ENCODE measurements around the gene UGGT2. TPM values are rescaled to one million over a fixed set of nuclear protein-coding genes. Genes with fewer than 3 reads are reported as not detected.

Gene UGGT2
- total and polyA plus RNA-seq, 2 of the 13 experiments (the other 11 are each of a cell fraction or from before 2014, with no cell fraction given), result 13.2 to 27.1 TPM

DNA sequence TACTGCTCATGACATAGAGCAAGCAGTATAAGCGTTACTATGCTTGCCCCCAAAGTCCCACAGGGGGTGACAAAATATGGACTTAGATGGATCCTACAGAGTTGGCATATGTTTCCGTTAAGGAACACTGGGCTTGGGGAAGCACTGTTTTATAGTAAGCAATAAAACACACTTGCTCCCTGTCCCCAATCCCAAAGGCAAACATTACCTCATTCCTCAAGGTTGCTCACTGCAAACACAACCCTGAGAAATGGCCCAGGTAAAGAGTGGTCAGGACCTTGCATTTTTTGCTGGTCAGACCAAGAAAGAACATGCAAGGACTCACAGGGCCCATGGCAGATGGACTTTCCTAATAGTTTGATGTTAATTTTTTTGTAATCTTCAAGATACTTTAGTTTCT, 32.3 kb downstream of the UGGT2 start (continued):
- TF ChIP-seq ZFYVE20 (CRISPR knock-in tag; IDR thresholded peaks at IDR 0.05; ENCODE audit: borderline replicate concordance, low read depth) (no peak), NFKBIZ (CRISPR knock-in tag; IDR thresholded peaks at IDR 0.05) (no peak), SP2 (CRISPR knock-in tag; IDR thresholded peaks at IDR 0.05) (no peak), SRSF4 (IDR thresholded peaks at IDR 0.05; ENCODE audit: low read depth, low read length, poor library complexity, severe bottlenecking) (no peak), SAP130 (CRISPR knock-in tag; IDR thresholded peaks at IDR 0.05; ENCODE audit: low read depth) (no peak), ZBTB38 (CRISPR knock-in tag; IDR thresholded peaks at IDR 0.05) (no peak), IRF2 (CRISPR knock-in tag; IDR thresholded peaks at IDR 0.05) (no peak), ZNF3 (CRISPR knock-in tag; IDR thresholded peaks at IDR 0.05) (no peak), NFE2L2 (IDR thresholded peaks at IDR 0.05; ENCODE audit: low read length) (no peak), SOX13 (IDR thresholded peaks at IDR 0.05) (no peak), SOX13 (CRISPR knock-in tag; conservative IDR thresholded peaks at IDR 0.05 in 1 of 2, IDR thresholded peaks at IDR 0.05 in 1 of 2) (0 out of 4 replicates have a peak, but pooled peaks of 1 of the 2 experiments have one; percentile 21), ZNF343 (CRISPR knock-in tag; IDR thresholded peaks at IDR 0.05) (no peak), NR1H2 (CRISPR knock-in tag; IDR thresholded peaks at IDR 0.05; ENCODE audit: borderline replicate concordance, low read depth) (no peak)
- TF ChIP-seq, protein P1, sequence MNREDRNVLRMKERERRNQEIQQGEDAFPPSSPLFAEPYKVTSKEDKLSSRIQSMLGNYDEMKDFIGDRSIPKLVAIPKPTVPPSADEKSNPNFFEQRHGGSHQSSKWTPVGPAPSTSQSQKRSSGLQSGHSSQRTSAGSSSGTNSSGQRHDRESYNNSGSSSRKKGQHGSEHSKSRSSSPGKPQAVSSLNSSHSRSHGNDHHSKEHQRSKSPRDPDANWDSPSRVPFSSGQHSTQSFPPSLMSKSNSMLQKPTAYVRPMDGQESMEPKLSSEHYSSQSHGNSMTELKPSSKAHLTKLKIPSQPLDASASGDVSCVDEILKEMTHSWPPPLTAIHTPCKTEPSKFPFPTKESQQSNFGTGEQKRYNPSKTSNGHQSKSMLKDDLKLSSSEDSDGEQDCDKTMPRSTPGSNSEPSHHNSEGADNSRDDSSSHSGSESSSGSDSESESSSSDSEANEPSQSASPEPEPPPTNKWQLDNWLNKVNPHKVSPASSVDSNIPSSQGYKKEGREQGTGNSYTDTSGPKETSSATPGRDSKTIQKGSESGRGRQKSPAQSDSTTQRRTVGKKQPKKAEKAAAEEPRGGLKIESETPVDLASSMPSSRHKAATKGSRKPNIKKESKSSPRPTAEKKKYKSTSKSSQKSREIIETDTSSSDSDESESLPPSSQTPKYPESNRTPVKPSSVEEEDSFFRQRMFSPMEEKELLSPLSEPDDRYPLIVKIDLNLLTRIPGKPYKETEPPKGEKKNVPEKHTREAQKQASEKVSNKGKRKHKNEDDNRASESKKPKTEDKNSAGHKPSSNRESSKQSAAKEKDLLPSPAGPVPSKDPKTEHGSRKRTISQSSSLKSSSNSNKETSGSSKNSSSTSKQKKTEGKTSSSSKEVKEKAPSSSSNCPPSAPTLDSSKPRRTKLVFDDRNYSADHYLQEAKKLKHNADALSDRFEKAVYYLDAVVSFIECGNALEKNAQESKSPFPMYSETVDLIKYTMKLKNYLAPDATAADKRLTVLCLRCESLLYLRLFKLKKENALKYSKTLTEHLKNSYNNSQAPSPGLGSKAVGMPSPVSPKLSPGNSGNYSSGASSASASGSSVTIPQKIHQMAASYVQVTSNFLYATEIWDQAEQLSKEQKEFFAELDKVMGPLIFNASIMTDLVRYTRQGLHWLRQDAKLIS (CRISPR knock-in tag; IDR thresholded peaks at IDR 0.05), result no peak
- TF ChIP-seq, protein P2, sequence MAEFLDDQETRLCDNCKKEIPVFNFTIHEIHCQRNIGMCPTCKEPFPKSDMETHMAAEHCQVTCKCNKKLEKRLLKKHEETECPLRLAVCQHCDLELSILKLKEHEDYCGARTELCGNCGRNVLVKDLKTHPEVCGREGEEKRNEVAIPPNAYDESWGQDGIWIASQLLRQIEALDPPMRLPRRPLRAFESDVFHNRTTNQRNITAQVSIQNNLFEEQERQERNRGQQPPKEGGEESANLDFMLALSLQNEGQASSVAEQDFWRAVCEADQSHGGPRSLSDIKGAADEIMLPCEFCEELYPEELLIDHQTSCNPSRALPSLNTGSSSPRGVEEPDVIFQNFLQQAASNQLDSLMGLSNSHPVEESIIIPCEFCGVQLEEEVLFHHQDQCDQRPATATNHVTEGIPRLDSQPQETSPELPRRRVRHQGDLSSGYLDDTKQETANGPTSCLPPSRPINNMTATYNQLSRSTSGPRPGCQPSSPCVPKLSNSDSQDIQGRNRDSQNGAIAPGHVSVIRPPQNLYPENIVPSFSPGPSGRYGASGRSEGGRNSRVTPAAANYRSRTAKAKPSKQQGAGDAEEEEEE (CRISPR knock-in tag; IDR thresholded peaks at IDR 0.05; ENCODE audit: borderline replicate concordance), result no peak
- TF ChIP-seq, protein P3, sequence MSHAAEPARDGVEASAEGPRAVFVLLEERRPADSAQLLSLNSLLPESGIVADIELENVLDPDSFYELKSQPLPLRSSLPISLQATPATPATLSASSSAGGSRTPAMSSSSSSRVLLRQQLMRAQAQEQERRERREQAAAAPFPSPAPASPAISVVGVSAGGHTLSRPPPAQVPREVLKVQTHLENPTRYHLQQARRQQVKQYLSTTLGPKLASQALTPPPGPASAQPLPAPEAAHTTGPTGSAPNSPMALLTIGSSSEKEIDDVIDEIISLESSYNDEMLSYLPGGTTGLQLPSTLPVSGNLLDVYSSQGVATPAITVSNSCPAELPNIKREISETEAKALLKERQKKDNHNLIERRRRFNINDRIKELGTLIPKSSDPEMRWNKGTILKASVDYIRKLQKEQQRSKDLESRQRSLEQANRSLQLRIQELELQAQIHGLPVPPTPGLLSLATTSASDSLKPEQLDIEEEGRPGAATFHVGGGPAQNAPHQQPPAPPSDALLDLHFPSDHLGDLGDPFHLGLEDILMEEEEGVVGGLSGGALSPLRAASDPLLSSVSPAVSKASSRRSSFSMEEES (CRISPR knock-in tag; IDR thresholded peaks at IDR 0.05), result no peak
- TF ChIP-seq, protein P4, sequence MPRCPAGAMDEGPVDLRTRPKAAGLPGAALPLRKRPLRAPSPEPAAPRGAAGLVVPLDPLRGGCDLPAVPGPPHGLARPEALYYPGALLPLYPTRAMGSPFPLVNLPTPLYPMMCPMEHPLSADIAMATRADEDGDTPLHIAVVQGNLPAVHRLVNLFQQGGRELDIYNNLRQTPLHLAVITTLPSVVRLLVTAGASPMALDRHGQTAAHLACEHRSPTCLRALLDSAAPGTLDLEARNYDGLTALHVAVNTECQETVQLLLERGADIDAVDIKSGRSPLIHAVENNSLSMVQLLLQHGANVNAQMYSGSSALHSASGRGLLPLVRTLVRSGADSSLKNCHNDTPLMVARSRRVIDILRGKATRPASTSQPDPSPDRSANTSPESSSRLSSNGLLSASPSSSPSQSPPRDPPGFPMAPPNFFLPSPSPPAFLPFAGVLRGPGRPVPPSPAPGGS (CRISPR knock-in tag; IDR thresholded peaks at IDR 0.05), result no peak
- TF ChIP-seq, protein P5, sequence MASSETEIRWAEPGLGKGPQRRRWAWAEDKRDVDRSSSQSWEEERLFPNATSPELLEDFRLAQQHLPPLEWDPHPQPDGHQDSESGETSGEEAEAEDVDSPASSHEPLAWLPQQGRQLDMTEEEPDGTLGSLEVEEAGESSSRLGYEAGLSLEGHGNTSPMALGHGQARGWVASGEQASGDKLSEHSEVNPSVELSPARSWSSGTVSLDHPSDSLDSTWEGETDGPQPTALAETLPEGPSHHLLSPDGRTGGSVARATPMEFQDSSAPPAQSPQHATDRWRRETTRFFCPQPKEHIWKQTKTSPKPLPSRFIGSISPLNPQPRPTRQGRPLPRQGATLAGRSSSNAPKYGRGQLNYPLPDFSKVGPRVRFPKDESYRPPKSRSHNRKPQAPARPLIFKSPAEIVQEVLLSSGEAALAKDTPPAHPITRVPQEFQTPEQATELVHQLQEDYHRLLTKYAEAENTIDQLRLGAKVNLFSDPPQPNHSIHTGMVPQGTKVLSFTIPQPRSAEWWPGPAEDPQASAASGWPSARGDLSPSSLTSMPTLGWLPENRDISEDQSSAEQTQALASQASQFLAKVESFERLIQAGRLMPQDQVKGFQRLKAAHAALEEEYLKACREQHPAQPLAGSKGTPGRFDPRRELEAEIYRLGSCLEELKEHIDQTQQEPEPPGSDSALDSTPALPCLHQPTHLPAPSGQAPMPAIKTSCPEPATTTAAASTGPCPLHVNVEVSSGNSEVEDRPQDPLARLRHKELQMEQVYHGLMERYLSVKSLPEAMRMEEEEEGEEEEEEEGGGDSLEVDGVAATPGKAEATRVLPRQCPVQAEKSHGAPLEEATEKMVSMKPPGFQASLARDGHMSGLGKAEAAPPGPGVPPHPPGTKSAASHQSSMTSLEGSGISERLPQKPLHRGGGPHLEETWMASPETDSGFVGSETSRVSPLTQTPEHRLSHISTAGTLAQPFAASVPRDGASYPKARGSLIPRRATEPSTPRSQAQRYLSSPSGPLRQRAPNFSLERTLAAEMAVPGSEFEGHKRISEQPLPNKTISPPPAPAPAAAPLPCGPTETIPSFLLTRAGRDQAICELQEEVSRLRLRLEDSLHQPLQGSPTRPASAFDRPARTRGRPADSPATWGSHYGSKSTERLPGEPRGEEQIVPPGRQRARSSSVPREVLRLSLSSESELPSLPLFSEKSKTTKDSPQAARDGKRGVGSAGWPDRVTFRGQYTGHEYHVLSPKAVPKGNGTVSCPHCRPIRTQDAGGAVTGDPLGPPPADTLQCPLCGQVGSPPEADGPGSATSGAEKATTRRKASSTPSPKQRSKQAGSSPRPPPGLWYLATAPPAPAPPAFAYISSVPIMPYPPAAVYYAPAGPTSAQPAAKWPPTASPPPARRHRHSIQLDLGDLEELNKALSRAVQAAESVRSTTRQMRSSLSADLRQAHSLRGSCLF (CRISPR knock-in tag; IDR thresholded peaks at IDR 0.05; ENCODE audit: borderline replicate concordance), result no peak
